HG03025 (cell line): Measurements from ENCODE around the gene TTC33.
A peak's percentile ranks its signal among the peaks of the same experiment; 100 is the strongest.

Experiments
- ATAC-seq: cut with Tn5 transposase; IDR thresholded peaks from one replicate; pipeline ENCODE4 v1.9.1; 2021; ENCODE audit warnings: mild to moderate bottlenecking, moderate library complexity; ENCODE audit not compliant: unreplicated experiment, low FRiP score

TTC33 gene

GRCh38 chr5:40622463-40623252, 133.1 kb downstream of the TTC33 start:
- no peak for ATAC-seq

- ATAC-seq: no peak
These were observed 136.3 kb downstream of the TTC33 start for GRCh38 chr5:40619421-40619820.

- no peak for ATAC-seq
These were observed 136.8 kb downstream of the TTC33 start for GRCh38 chr5:40618926-40619325.

- ATAC-seq: peak; percentile 49
These were observed 139.0 kb downstream of the TTC33 start for GRCh38 chr5:40616781-40617180.

GRCh38 chr5:40615586-40616170, 140.1 kb downstream of the TTC33 start:
- no peak for ATAC-seq

- ATAC-seq: no peak
These were observed 140.7 kb downstream of the TTC33 start for GRCh38 chr5:40614923-40615585.

- ATAC-seq: no peak
These were observed 141.3 kb downstream of the TTC33 start for GRCh38 chr5:40614466-40614865.

- no peak for ATAC-seq
These were observed 148.6 kb downstream of the TTC33 start for GRCh38 chr5:40607202-40607601.

GRCh38 chr5:40606077-40606765, 149.5 kb downstream of the TTC33 start:
- ATAC-seq: no peak

GRCh38 chr5:40605295-40605958, 150.3 kb downstream of the TTC33 start:
- no peak for ATAC-seq

GRCh38 chr5:40603378-40603777, 152.4 kb downstream of the TTC33 start:
- ATAC-seq: no peak

- ATAC-seq: no peak
These were observed 154.4 kb downstream of the TTC33 start for GRCh38 chr5:40601198-40601868.

GRCh38 chr5:40600383-40600782, 155.4 kb downstream of the TTC33 start:
- ATAC-seq: no peak

GRCh38 chr5:40599676-40600075, 156.1 kb downstream of the TTC33 start:
- no peak for ATAC-seq

- no peak for ATAC-seq
These were observed 160.9 kb downstream of the TTC33 start for GRCh38 chr5:40594811-40595210.

- peak; percentile 95 for ATAC-seq
These were observed 163.9 kb downstream of the TTC33 start for GRCh38 chr5:40591727-40592396.

- ATAC-seq: no peak
These were observed 168.4 kb downstream of the TTC33 start for GRCh38 chr5:40587376-40587775.

GRCh38 chr5:40585537-40586267, 170.1 kb downstream of the TTC33 start:
- ATAC-seq: no peak

- ATAC-seq: no peak
These were observed 171.7 kb downstream of the TTC33 start for GRCh38 chr5:40584054-40584453.
